Left ventricle myocardium superior (tissue), 1 donor: ENCODE data around the gene STK32C. TPM values are rescaled to one million over a fixed set of nuclear protein-coding genes. Genes with fewer than 3 reads are reported as not detected.

Experiments used
- ATAC-seq: fragments of 200-7000 bp; cut with Tn5 transposase; one replicate; pipeline ENCODE4 v1.9.1; 2020; ENCODE audit warnings: mild to moderate bottlenecking, moderate library complexity
- DNase-seq: peaks from one replicate; pipeline ENCODE4 v3.0.0-alpha.2; 2020
- intact Hi-C: fragments of 100-400 bp; cut with micrococcal nuclease; formaldehyde crosslinking; loops from one replicate; pipeline ENCODE4 v1.11.0; 2022
- total RNA-seq: library from RNA; stranded (reverse); fragmentation: NEBNext Ultra II Directional; extraction: Animal tissue kit (Norgen Biotek cat#: 25700); gene quantifications from one replicate; pipeline ENCODE4 v1.2.1, GENCODE V29; 2021
- donor health status: DM: no; HTN: yes; CAD: no; lungs with severe emphysema.

The STK32C gene
- total RNA-seq, 1 donor from 2014 or later: 4.9 TPM

GRCh38 chr10:132241086-132241485, 66.7 kb downstream of the STK32C start:
- DNase-seq (no peak), ATAC-seq (no peak)
- intact Hi-C loops: no loop called here

- intact Hi-C loops: no loop called here
- no peak for DNase-seq
- ATAC-seq: no peak
Measured at GRCh38 chr10:132240581-132240980, 67.2 kb downstream of the STK32C start.

GRCh38 chr10:132240156-132240555, 67.6 kb downstream of the STK32C start:
- intact Hi-C loops: no loop called here
- DNase-seq: no peak
- ATAC-seq: no peak

GRCh38 chr10:132239126-132240031, 68.4 kb downstream of the STK32C start:
- intact Hi-C loops: no loop called here
- ATAC-seq (peak; percentile 62), DNase-seq (peak; percentile 57)

GRCh38 chr10:132238371-132239125, 69.2 kb downstream of the STK32C start:
- DNase-seq: peak; percentile 19
- intact Hi-C loops: no loop called here
- ATAC-seq: no peak

GRCh38 chr10:132237871-132238270, 69.9 kb downstream of the STK32C start:
- DNase-seq (peak; percentile 28), ATAC-seq (no peak)
- intact Hi-C loops: no loop called here

- DNase-seq: no peak
- ATAC-seq: no peak
- intact Hi-C loops: no loop called here
Measured at GRCh38 chr10:132237396-132237795, 70.4 kb downstream of the STK32C start.

- intact Hi-C loops: no loop called here
- DNase-seq (no peak), ATAC-seq (no peak)
Measured at GRCh38 chr10:132236881-132237280, 70.9 kb downstream of the STK32C start.

GRCh38 chr10:132236161-132236560, 71.6 kb downstream of the STK32C start:
- intact Hi-C loops: no loop called here
- ATAC-seq (no peak), DNase-seq (no peak)

GRCh38 chr10:132234860-132235259, 72.9 kb downstream of the STK32C start:
- ATAC-seq (no peak), DNase-seq (no peak)
- intact Hi-C loops: no loop called here

- no peak for DNase-seq
- ATAC-seq: no peak
- intact Hi-C loops: no loop called here
Measured at GRCh38 chr10:132233501-132234085, 74.2 kb downstream of the STK32C start.

GRCh38 chr10:132232981-132233380, 74.8 kb downstream of the STK32C start:
- intact Hi-C loops: no loop called here
- DNase-seq (no peak), ATAC-seq (no peak)

GRCh38 chr10:132232023-132232951, 75.5 kb downstream of the STK32C start:
- DNase-seq (peak; percentile 56), ATAC-seq (peak; percentile 27)
- intact Hi-C loops: no loop called here

- intact Hi-C loops: no loop called here
- DNase-seq (no peak), ATAC-seq (no peak)
Measured at GRCh38 chr10:132231656-132232022, 76.1 kb downstream of the STK32C start.

- DNase-seq (no peak), ATAC-seq (no peak)
- intact Hi-C loops: no loop called here
Measured at GRCh38 chr10:132230557-132231210, 77.1 kb downstream of the STK32C start.

- intact Hi-C loops: loop anchor here (5.0 to 10.0 kb wide), 2 partner anchors 122 to 225 kb away; no protein-coding TSS in a partner anchor
- DNase-seq (no peak), ATAC-seq (peak; percentile 51)
Measured at GRCh38 chr10:132229834-132230556, 77.8 kb downstream of the STK32C start.

GRCh38 chr10:132229096-132229495, 78.7 kb downstream of the STK32C start:
- intact Hi-C loops: loop anchor here (5.0 to 10.0 kb wide), 2 partner anchors 123 to 226 kb away; no protein-coding TSS in a partner anchor
- DNase-seq (no peak), ATAC-seq (no peak)

- ATAC-seq (no peak), DNase-seq (no peak)
- intact Hi-C loops: loop anchor here (5.0 to 10.0 kb wide), 2 partner anchors 124 to 226 kb away; no protein-coding TSS in a partner anchor
Measured at GRCh38 chr10:132228616-132229015, 79.1 kb downstream of the STK32C start.
